H9 (cell line): ENCODE data around the gene SEC23B. TPM values are rescaled to one million over a fixed set of nuclear protein-coding genes. Genes with fewer than 3 reads are reported as not detected.
"Not testable (repeated sequence)": the region's sequence is repeated elsewhere in the genome, so short reads cannot be mapped to it uniquely, and the experiment has no call there.

Source experiments
- DNase-seq: peaks from one replicate; pipeline ENCODE4 v3.0.0-alpha.2; 2017
- H2AFZ ChIP-seq: one replicate; pipeline ENCODE4 v1.6.1; 2013; ENCODE audit warnings: mild to moderate bottlenecking, low read length, control low read depth, moderate library complexity
- H2AK5ac ChIP-seq: 2 replicates; pipeline ENCODE4 v1.6.1; 2013; ENCODE audit warnings: low read length, control low read depth, mixed read lengths; ENCODE audit not compliant: insufficient read length
- H2BK120ac ChIP-seq: one replicate; pipeline ENCODE4 v1.6.1; 2013; ENCODE audit warnings: low read depth, mild to moderate bottlenecking, low read length, control low read depth, inconsistent platforms; ENCODE audit not compliant: poor library complexity, severe bottlenecking
- H2BK12ac ChIP-seq: 2 replicates; pipeline ENCODE4 v1.6.1; 2013; ENCODE audit warnings: low read length, control low read depth, mixed read lengths, low read depth; ENCODE audit not compliant: insufficient read length
- H2BK15ac ChIP-seq: 2 replicates; pipeline ENCODE4 v1.6.1; 2013; ENCODE audit warnings: low read depth, low read length, control low read depth
- H2BK20ac ChIP-seq: one replicate; pipeline ENCODE4 v1.6.1; 2013; ENCODE audit warnings: low read depth, mild to moderate bottlenecking, low read length, control low read depth, inconsistent platforms; ENCODE audit not compliant: poor library complexity, severe bottlenecking
- H2BK5ac ChIP-seq: 2 replicates; pipeline ENCODE4 v1.6.1; 2013; ENCODE audit warnings: low read length, control low read depth, mixed read lengths; ENCODE audit not compliant: insufficient read length
- H3K14ac ChIP-seq: 2 replicates; pipeline ENCODE4 v1.6.1; 2013; ENCODE audit warnings: low read length, control low read depth; ENCODE audit not compliant: insufficient read depth
- H3K18ac ChIP-seq: 2 replicates; pipeline ENCODE4 v1.6.1; 2013; ENCODE audit warnings: low read depth, mild to moderate bottlenecking, mixed read lengths, low read length, control low read depth; ENCODE audit not compliant: insufficient read length
- H3K23ac ChIP-seq: 2 replicates; pipeline ENCODE4 v1.6.1; 2013; ENCODE audit warnings: low read length, control low read depth, mixed read lengths, low read depth; ENCODE audit not compliant: insufficient read length
- H3K23me2 ChIP-seq: 2 replicates; pipeline ENCODE4 v1.6.1; 2013; ENCODE audit warnings: low read depth, mild to moderate bottlenecking, mixed read lengths, low read length, control low read depth; ENCODE audit not compliant: insufficient read length, poor library complexity, severe bottlenecking
- H3K27ac ChIP-seq: 2 replicates; pipeline ENCODE4 v1.5.1; 2013; ENCODE audit warnings: low read length, control low read depth, mixed read lengths, low read depth; ENCODE audit not compliant: insufficient read length
- H3K27me3 ChIP-seq: 2 replicates; pipeline ENCODE4 v1.6.1; 2013; ENCODE audit warnings: low read length, control low read depth, inconsistent platforms; ENCODE audit not compliant: insufficient read depth
- H3K4ac ChIP-seq: 2 replicates; pipeline ENCODE4 v1.6.1; 2013; ENCODE audit warnings: low read depth, mild to moderate bottlenecking, control low read depth, inconsistent platforms, low read length, moderate library complexity
- H3K4me1 ChIP-seq: 2 replicates; pipeline ENCODE4 v1.6.1; 2013; ENCODE audit warnings: low read length, control low read depth, inconsistent platforms; ENCODE audit not compliant: insufficient read depth
- H3K4me2 ChIP-seq: 2 replicates; pipeline ENCODE4 v1.6.1; 2013; ENCODE audit warnings: low read length, control low read depth, mixed read lengths; ENCODE audit not compliant: insufficient read length, insufficient read depth
- H3K56ac ChIP-seq: 2 replicates; pipeline ENCODE4 v1.6.1; 2013; ENCODE audit warnings: low read depth, mild to moderate bottlenecking, mixed read lengths, low read length, control low read depth; ENCODE audit not compliant: insufficient read length
- H3K79me1 ChIP-seq: 2 replicates; pipeline ENCODE4 v1.6.1; 2013; ENCODE audit warnings: low read depth, mild to moderate bottlenecking, moderate library complexity, low read length, control low read depth, inconsistent platforms; ENCODE audit not compliant: insufficient read depth, poor library complexity, severe bottlenecking
- H3K79me2 ChIP-seq: 2 replicates; pipeline ENCODE4 v1.6.1; 2013; ENCODE audit warnings: low read length, control low read depth, inconsistent platforms; ENCODE audit not compliant: insufficient read depth
- H3K9ac ChIP-seq: 2 replicates; pipeline ENCODE4 v1.6.1; 2013; ENCODE audit warnings: low read length, control low read depth, mixed read lengths; ENCODE audit not compliant: insufficient read length; ENCODE audit errors: extremely low read depth
- H3K9me3 ChIP-seq: one replicate; pipeline ENCODE4 v1.6.1; 2013; ENCODE audit warnings: low read depth, low read length, inconsistent platforms; ENCODE audit not compliant: control insufficient read depth
- H3T11ph ChIP-seq: one replicate; pipeline ENCODE4 v1.6.1; 2013; ENCODE audit warnings: mild to moderate bottlenecking, low read length, control low read depth, inconsistent platforms
- H4K20me1 ChIP-seq: one replicate; pipeline ENCODE4 v1.6.1; 2013; ENCODE audit not compliant: control insufficient read depth, insufficient read length, insufficient read depth
- H4K5ac ChIP-seq: 2 replicates; pipeline ENCODE4 v1.6.1; 2013; ENCODE audit warnings: low read depth, mild to moderate bottlenecking, mixed read lengths, low read length, control low read depth; ENCODE audit not compliant: insufficient read length
- H4K8ac ChIP-seq: replicated peaks from 2 replicates; pipeline ENCODE4 v1.6.1; 2013; ENCODE audit warnings: low read length, control low read depth, mixed read lengths, low read depth; ENCODE audit not compliant: insufficient read length
- H4K91ac ChIP-seq: 2 replicates; pipeline ENCODE4 v1.6.1; 2013; ENCODE audit warnings: low read depth, mild to moderate bottlenecking, moderate library complexity, mixed read lengths, low read length, control low read depth; ENCODE audit not compliant: insufficient read length
- H3K27ac Mint-ChIP-seq, 3 experiments: 2 replicates in 2 of 3; 3 replicates in 1 of 3; pipeline ENCODE4 v1.8.0; 2020 to 2021; ENCODE audit warnings: mixed read lengths in 3 of 3, mild to moderate bottlenecking in 1 of 3, moderate library complexity in 1 of 3
- H3K27me3 Mint-ChIP-seq: 2 replicates; pipeline ENCODE4 v1.8.0; 2021; ENCODE audit warnings: low read depth, mild to moderate bottlenecking, moderate library complexity, mixed read lengths
- H3K36me3 Mint-ChIP-seq, 3 experiments: 2 replicates in 2 of 3; 3 replicates in 1 of 3; pipeline ENCODE4 v1.8.0; 2020 to 2021; ENCODE audit warnings: low read depth in 3 of 3, mixed read lengths in 3 of 3; ENCODE audit not compliant: insufficient read depth in 1 of 3
- H3K4me1 Mint-ChIP-seq, 2 experiments: 2 replicates each; pipeline ENCODE4 v1.8.0; 2020; ENCODE audit warnings: mixed read lengths in 2 of 2
- H3K4me3 Mint-ChIP-seq, 2 experiments: 2 replicates in 1 of 2; 3 replicates in 1 of 2; pipeline ENCODE4 v1.8.0; 2020 to 2021; ENCODE audit warnings: mild to moderate bottlenecking in 2 of 2, mixed read lengths in 2 of 2, moderate library complexity in 1 of 2
- H3K9me3 Mint-ChIP-seq, 2 experiments: 2 replicates in 1 of 2; 3 replicates in 1 of 2; pipeline ENCODE4 v1.8.0; 2020; ENCODE audit warnings: mild to moderate bottlenecking in 2 of 2, mixed read lengths in 2 of 2, moderate library complexity in 1 of 2
- CTCF ChIP-seq: fragments of 200-600 bp; sonication (generic); conservative IDR thresholded peaks from 3 replicates; pipeline ENCODE4 v1.8.0; 2021; ENCODE audit warnings: antibody characterized with exemption, mild to moderate bottlenecking
- WGBS: extraction: QIAGEN DNeasy Blood & Tissue Kit; methylation state at CpG from one replicate; pipeline ENCODE4 v1.1.7; 2013; ENCODE audit warnings: missing lambda C conversion rate, low lambda C conversion rate, mixed read lengths; ENCODE audit not compliant: insufficient read length; ENCODE audit errors: extremely low coverage; 5-methylcytosine and 5-hydroxymethylcytosine counted together
- total RNA-seq: library from RNA; stranded (reverse); gene quantifications from 2 replicates; pipeline ENCODE4 v1.2.1, GENCODE V29; 2021

The SEC23B gene
- total RNA-seq, 1 experiment from 2014 or later = 65.9 TPM

DNA sequence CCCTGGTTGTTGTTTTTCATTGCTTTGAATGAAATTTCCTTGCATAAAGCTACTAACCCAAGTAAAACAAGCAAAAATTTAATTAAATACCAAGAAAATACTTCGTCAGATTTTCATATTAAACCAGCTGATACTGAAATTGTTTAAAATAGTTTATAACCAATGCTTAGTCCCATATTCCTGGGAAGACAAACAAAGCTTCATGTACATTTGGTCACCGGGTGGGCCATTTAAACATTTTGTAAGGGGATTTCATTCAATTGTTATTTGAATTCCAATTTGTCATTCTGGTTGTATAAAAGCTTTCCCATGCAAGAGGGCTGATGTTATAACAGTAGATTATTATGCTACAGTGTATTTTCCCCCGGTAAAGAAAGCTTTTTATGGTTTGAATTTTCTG is 10.1 kb upstream of the SEC23B start:
- H3T11ph ChIP-seq = no peak overlapping the region
- no peak for DNase-seq
- H3K14ac ChIP-seq = no peak overlapping the region
- H4K20me1 ChIP-seq = no peaks in the 10 kb centered on the region
- H2BK12ac ChIP-seq = no peak overlapping the region
- no peak overlapping the region for H2BK20ac ChIP-seq
- no peak overlapping the region for H3K56ac ChIP-seq
- no peak overlapping the region for H3K4ac ChIP-seq
- no peak overlapping the region for H3K23ac ChIP-seq
- no peak overlapping the region for H2BK120ac ChIP-seq
- Mint-ChIP-seq H3K9me3 (no peaks in the 10 kb centered on the region), H3K27me3 (no peaks in the 10 kb centered on the region), H3K4me1 (peaks cover 11 to 12% of the 10 kb centered on the region in 2 experiments), H3K4me3 (peak overlapping the region in 1 of 2 experiments; percentile 98; a peak in 2 of 5 replicates), H3K27ac (no peak overlapping the region), H3K36me3 (peaks cover 5 to 8% (median 7%) of the 10 kb centered on the region in 3 experiments; a peak in 5 of 7 replicates)
- peaks cover 7% of the 10 kb centered on the region for H3K23me2 ChIP-seq
- no peak overlapping the region for H4K8ac ChIP-seq
- H2AFZ ChIP-seq = peak overlapping the region; percentile 36
- no peak overlapping the region for H3K18ac ChIP-seq
- no peaks in the 10 kb centered on the region for H3K79me1 ChIP-seq
- H2AK5ac ChIP-seq = no peak overlapping the region
- no peaks in the 10 kb centered on the region for H3K9me3 ChIP-seq
- H3K4me1 ChIP-seq = no peaks in the 10 kb centered on the region
- WGBS = no CpG with 5 or more reads among the region's 3 CpGs
- no peak overlapping the region for H3K27ac ChIP-seq
- no peak overlapping the region for H4K5ac ChIP-seq
- no peaks in the 10 kb centered on the region for H3K79me2 ChIP-seq
- H3K27me3 ChIP-seq = no peaks in the 10 kb centered on the region
- no peak overlapping the region for H2BK5ac ChIP-seq
- no peak for TF ChIP-seq CTCF
- no peak overlapping the region for H3K9ac ChIP-seq
- H3K4me2 ChIP-seq = no peak overlapping the region
- no peak overlapping the region for H2BK15ac ChIP-seq
- H4K91ac ChIP-seq = no peak overlapping the region

DNA sequence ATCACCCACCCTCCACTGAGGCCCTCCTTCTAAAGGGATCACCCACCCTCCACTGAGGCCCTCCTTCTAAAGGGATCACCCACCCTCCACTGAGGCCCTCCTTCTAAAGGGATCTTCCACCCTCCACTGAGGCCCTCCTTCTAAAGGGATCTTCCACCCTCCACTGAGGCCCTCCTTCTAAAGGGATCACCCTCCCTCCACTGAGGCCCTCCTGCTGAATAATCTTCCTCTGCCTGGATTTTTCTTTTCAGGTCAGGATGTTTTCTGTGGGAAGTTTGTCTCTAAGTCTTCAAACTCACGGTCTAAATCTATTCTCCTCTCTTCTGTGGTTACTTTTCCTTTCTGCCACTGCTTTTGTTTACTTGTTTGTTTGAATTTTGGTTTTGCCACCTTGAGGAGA is 6.1 kb upstream of the SEC23B start:
- no CpG with 5 or more reads among the region's 1 CpG for WGBS

More for the DNA sequence above, 6.1 kb upstream of the SEC23B start:
- not testable (repeated sequence) for H3K14ac ChIP-seq, H3K79me2 ChIP-seq, H3K27ac Mint-ChIP-seq, H3K9me3 ChIP-seq, H3K27ac ChIP-seq, H2BK12ac ChIP-seq, H4K91ac ChIP-seq, H3K23ac ChIP-seq, H3K4me2 ChIP-seq, H2BK120ac ChIP-seq, H4K20me1 ChIP-seq, H3K4me3 Mint-ChIP-seq, H3K4ac ChIP-seq, H2BK20ac ChIP-seq, H3K36me3 Mint-ChIP-seq, H2AFZ ChIP-seq, H2BK15ac ChIP-seq, H4K5ac ChIP-seq, H3K56ac ChIP-seq, H3T11ph ChIP-seq, H3K27me3 Mint-ChIP-seq, H4K8ac ChIP-seq, H3K9me3 Mint-ChIP-seq, H3K23me2 ChIP-seq, H3K27me3 ChIP-seq, H3K18ac ChIP-seq, H3K9ac ChIP-seq, H3K79me1 ChIP-seq, DNase-seq, H2BK5ac ChIP-seq, H2AK5ac ChIP-seq, H3K4me1 ChIP-seq
- H3K4me1 Mint-ChIP-seq = peaks cover 8 to 14% of the 10 kb centered on the region in 2 experiments
